ENCODE results near the gene DGKI. TPM values are rescaled to one million over a fixed set of nuclear protein-coding genes. Genes with fewer than 3 reads are reported as not detected.

The DGKI gene
- total and polyA plus RNA-seq, 2 donors (not counting 1 experiment from before 2014, with no cell fraction given) = not detected

DNA sequence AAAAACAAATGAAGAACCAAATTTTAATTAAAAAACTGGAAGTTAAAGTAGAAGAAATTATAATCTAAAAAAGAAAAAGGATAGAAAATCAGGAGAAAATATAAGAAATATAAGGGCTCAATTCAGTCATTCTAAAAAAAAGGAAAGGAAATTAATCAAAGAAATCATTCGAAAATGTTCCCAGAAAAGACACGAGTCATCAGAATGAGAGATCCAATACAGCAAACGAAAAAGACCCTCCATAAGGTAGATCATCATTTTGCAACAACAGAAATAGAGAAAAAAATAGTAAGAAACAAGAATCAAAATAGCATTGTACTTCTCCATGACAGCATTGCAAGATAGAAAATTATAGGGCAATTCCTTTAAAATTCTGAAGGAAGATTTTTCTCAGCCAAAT, 22.5 kb upstream of the DGKI start:
- Histone ChIP-seq H3K4me3 (ENCODE audit: control extremely low read depth in 1 of 5, extremely low read depth in 1 of 5, insufficient read depth in 1 of 5, low read depth in 2 of 5, low read length in 4 of 5) (no peak overlapping the region), H4K20me1 (ENCODE audit: control insufficient read depth, insufficient read depth, low read length, poor library complexity, severe bottlenecking) (no peaks in the 10 kb centered on the region), H3K27me3 (replicated peaks in 1 of 4; ENCODE audit: control extremely low read depth in 1 of 4, control insufficient read depth in 3 of 4, insufficient read depth in 4 of 4, low read length in 3 of 4) (no peaks in the 10 kb centered on the region), H3K9me3 (ENCODE audit: control extremely low read depth in 1 of 3, control insufficient read depth in 2 of 3, insufficient read depth in 1 of 3, low read length in 2 of 3) (peaks cover 0 to 9% (median 5%) of the 10 kb centered on the region in 3 donors), H2AFZ (ENCODE audit: insufficient read depth, low read depth, low read length, poor library complexity, severe bottlenecking) (no peak overlapping the region), H3K4me1 (ENCODE audit: control insufficient read depth in 2 of 2, insufficient read depth in 2 of 2, low read length in 2 of 2) (no peaks in the 10 kb centered on the region), H3K27ac (ENCODE audit: low read length in 2 of 2) (no peak overlapping the region), H3K36me3 (replicated peaks in 1 of 2; ENCODE audit: control extremely low read depth in 1 of 2, control insufficient read depth in 1 of 2, extremely low read depth in 1 of 2, insufficient read depth in 2 of 2, low read length in 1 of 2) (peaks cover 6 to 11% of the 10 kb centered on the region in 2 experiments), H3K4me2 (replicated peaks; ENCODE audit: low read depth, low read length, poor library complexity, severe bottlenecking) (no peak overlapping the region), H3K79me2 (ENCODE audit: control insufficient read depth, insufficient read depth, low read length) (no peaks in the 10 kb centered on the region), H3K9ac (ENCODE audit: low read length) (no peak overlapping the region)
- no peak for DNase-seq
- intact Hi-C loops (cut with micrococcal nuclease) = no loop called here
- no peaks in the 10 kb centered on the region for H3K27me3 Mint-ChIP-seq
- H3K9me3 Mint-ChIP-seq (ENCODE audit: insufficient read depth) = peaks cover 3% of the 10 kb centered on the region
- H3K4me3 Mint-ChIP-seq = no peak overlapping the region
- H3K4me1 Mint-ChIP-seq = no peaks in the 10 kb centered on the region
- no peak for ATAC-seq (ENCODE audit: low read depth)
- CTCF ChIA-PET = no interaction called here
- no CpG with 5 or more reads among the region's 3 CpGs for WGBS (ENCODE audit: insufficient coverage)
- no peak for TF ChIP-seq EZH2 (IDR thresholded peaks at IDR 0.05; ENCODE audit: borderline replicate concordance, insufficient read depth, low read depth, low read length, poor library complexity, severe bottlenecking)
- TF ChIP-seq, protein P1, sequence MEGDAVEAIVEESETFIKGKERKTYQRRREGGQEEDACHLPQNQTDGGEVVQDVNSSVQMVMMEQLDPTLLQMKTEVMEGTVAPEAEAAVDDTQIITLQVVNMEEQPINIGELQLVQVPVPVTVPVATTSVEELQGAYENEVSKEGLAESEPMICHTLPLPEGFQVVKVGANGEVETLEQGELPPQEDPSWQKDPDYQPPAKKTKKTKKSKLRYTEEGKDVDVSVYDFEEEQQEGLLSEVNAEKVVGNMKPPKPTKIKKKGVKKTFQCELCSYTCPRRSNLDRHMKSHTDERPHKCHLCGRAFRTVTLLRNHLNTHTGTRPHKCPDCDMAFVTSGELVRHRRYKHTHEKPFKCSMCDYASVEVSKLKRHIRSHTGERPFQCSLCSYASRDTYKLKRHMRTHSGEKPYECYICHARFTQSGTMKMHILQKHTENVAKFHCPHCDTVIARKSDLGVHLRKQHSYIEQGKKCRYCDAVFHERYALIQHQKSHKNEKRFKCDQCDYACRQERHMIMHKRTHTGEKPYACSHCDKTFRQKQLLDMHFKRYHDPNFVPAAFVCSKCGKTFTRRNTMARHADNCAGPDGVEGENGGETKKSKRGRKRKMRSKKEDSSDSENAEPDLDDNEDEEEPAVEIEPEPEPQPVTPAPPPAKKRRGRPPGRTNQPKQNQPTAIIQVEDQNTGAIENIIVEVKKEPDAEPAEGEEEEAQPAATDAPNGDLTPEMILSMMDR (IDR thresholded peaks at IDR 0.05) = no peak
- POLR2A ChIA-PET = no interaction called here
- H3K27ac Mint-ChIP-seq = no peak overlapping the region

DNA sequence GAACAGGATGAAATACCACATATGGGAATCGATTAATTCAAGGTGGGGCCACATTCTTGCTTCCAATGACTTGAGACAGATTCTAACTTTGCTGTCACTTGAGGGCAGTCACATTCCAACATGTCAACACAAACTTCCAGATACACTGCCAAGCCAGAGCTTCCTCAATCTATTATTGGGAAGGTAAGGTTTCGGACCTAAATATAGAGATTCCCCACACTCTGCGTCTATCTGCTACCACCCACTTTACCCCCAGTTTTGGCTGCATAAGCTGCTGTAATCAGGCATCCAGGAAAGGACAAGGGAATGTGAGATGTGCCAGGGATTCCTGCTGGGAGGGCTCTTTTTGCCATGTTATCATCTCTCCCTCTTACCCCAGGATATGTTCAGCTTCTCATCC, 20.5 kb upstream of the DGKI start:
- ChIA-PET POLR2A (no interaction called here), CTCF (no interaction called here)
- Mint-ChIP-seq H3K4me1 (no peaks in the 10 kb centered on the region), H3K27ac (no peak overlapping the region), H3K27me3 (no peaks in the 10 kb centered on the region), H3K9me3 (ENCODE audit: insufficient read depth) (peaks cover 3% of the 10 kb centered on the region), H3K4me3 (no peak overlapping the region)
- intact Hi-C loops (cut with micrococcal nuclease) = no loop called here
- Histone ChIP-seq H3K9ac (ENCODE audit: low read length) (no peak overlapping the region), H3K36me3 (replicated peaks in 1 of 2; ENCODE audit: control extremely low read depth in 1 of 2, control insufficient read depth in 1 of 2, extremely low read depth in 1 of 2, insufficient read depth in 2 of 2, low read length in 1 of 2) (peaks cover 6 to 7% of the 10 kb centered on the region in 2 experiments), H3K4me1 (ENCODE audit: control insufficient read depth in 2 of 2, insufficient read depth in 2 of 2, low read length in 2 of 2) (no peaks in the 10 kb centered on the region), H3K27ac (ENCODE audit: low read length in 2 of 2) (no peak overlapping the region), H3K4me3 (ENCODE audit: control extremely low read depth in 1 of 5, extremely low read depth in 1 of 5, insufficient read depth in 1 of 5, low read depth in 2 of 5, low read length in 4 of 5) (no peak overlapping the region), H3K79me2 (ENCODE audit: control insufficient read depth, insufficient read depth, low read length) (no peaks in the 10 kb centered on the region), H2AFZ (ENCODE audit: insufficient read depth, low read depth, low read length, poor library complexity, severe bottlenecking) (no peak overlapping the region), H4K20me1 (ENCODE audit: control insufficient read depth, insufficient read depth, low read length, poor library complexity, severe bottlenecking) (no peaks in the 10 kb centered on the region), H3K9me3 (ENCODE audit: control extremely low read depth in 1 of 3, control insufficient read depth in 2 of 3, insufficient read depth in 1 of 3, low read length in 2 of 3) (peaks cover 0 to 9% (median 5%) of the 10 kb centered on the region in 3 donors), H3K4me2 (replicated peaks; ENCODE audit: low read depth, low read length, poor library complexity, severe bottlenecking) (no peak overlapping the region), H3K27me3 (replicated peaks in 1 of 4; ENCODE audit: control extremely low read depth in 1 of 4, control insufficient read depth in 3 of 4, insufficient read depth in 4 of 4, low read length in 3 of 4) (no peaks in the 10 kb centered on the region)
- no CpG with 5 or more reads among the region's 3 CpGs for WGBS (ENCODE audit: insufficient coverage)
- ATAC-seq (ENCODE audit: low read depth) = no peak
- no peak for DNase-seq
- TF ChIP-seq EZH2 (IDR thresholded peaks at IDR 0.05; ENCODE audit: borderline replicate concordance, insufficient read depth, low read depth, low read length, poor library complexity, severe bottlenecking) = no peak
- TF ChIP-seq, protein P1 (IDR thresholded peaks at IDR 0.05) = no peak

Data from B cell (primary cell).